Right kidney (tissue), 1 donor: ENCODE measurements around the gene JTB.

Experiments
- DNase-seq: peaks from one replicate; pipeline ENCODE4 v3.0.0-alpha.2; 2016

Gene JTB

GRCh38 chr1:153933430-153933829, 44.0 kb downstream of the JTB start:
- DNase-seq, result no peak

GRCh38 chr1:153932156-153933131, 45.0 kb downstream of the JTB start:
- no peak for DNase-seq

- DNase-seq, result no peak
Measured at GRCh38 chr1:153929981-153930948, 47.2 kb downstream of the JTB start.

- DNase-seq, result no peak
Measured at GRCh38 chr1:153929426-153929825, 48.0 kb downstream of the JTB start.

GRCh38 chr1:153928791-153929341, 48.6 kb downstream of the JTB start:
- no peak for DNase-seq

GRCh38 chr1:153928245-153928644, 49.2 kb downstream of the JTB start:
- no peak for DNase-seq

GRCh38 chr1:153926405-153926804, 51.1 kb downstream of the JTB start:
- DNase-seq, result no peak
